GM12873 (cell line): Measurements from ENCODE around the gene ZNF648.

Source experiments
- CTCF ChIP-seq: IDR thresholded peaks from 2 replicates; pipeline ENCODE4 v1.5.1; 2012; ENCODE audit warnings: low read depth, mild to moderate bottlenecking, moderate library complexity, low read length, control low read depth; ENCODE audit not compliant: insufficient read depth; ENCODE audit errors: missing control alignments

Gene ZNF648

GRCh38 chr1:182095946-182096345 lies 34.4 kb upstream of the ZNF648 start:
- no peak for TF ChIP-seq CTCF

DNA sequence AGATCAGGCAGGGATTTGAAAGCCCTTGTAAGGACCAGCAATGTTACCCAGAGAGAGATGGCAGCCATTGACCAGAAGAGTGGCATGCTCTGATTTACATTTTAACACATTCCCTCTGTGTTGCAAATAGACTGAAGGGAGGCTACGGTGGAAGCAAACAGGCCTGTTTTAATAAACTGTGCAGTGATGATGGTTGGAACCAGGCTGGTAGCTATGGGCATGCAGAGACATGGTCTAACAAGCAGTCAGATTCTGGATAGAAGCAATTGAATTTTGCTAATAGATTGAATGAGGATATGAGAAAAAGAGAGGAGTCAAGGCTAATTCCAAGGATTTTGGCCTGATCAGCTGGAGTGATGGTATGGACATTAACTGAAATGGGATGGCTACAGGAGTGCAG lies 32.3 kb upstream of the ZNF648 start:
- no peak for TF ChIP-seq CTCF

DNA sequence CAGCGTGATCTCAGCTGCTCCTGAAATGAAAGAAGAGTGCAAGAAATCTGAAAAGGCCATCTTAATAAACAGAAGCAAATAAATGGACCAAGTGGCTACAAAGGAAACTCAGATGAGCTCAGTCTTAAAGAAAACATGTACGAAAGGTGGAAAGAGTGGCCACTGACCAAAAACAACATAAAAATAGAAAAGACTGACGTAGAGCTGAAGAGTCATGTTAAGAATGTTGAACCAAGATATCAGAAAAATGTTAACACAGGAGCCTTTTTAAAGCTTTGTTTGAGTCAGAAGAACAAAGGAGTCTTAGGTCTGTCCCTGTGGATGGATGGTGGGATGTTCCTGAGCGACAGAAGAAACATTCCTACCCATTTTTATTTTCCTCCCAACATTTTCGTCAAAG lies 30.8 kb upstream of the ZNF648 start:
- TF ChIP-seq CTCF: no peak

DNA sequence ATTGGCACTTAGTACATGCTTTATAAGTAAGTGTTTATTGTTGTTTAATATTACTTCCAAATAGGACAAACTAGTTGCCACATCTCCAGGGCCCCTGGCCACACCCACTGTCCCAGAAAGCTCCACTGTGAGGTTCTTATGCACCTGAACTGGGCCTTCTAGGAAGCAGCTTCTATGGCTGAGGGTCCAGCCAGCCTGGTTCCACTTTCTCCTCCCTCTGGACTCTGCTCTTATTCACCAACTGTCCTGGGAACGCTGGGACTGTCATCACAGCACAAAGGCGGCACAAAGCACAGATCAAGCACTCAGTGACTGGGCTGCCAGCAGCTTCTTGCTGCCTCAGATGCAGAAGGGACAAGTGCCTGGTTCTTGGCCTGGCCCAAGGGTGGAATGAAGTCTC lies 29.6 kb upstream of the ZNF648 start:
- TF ChIP-seq CTCF: no peak

DNA sequence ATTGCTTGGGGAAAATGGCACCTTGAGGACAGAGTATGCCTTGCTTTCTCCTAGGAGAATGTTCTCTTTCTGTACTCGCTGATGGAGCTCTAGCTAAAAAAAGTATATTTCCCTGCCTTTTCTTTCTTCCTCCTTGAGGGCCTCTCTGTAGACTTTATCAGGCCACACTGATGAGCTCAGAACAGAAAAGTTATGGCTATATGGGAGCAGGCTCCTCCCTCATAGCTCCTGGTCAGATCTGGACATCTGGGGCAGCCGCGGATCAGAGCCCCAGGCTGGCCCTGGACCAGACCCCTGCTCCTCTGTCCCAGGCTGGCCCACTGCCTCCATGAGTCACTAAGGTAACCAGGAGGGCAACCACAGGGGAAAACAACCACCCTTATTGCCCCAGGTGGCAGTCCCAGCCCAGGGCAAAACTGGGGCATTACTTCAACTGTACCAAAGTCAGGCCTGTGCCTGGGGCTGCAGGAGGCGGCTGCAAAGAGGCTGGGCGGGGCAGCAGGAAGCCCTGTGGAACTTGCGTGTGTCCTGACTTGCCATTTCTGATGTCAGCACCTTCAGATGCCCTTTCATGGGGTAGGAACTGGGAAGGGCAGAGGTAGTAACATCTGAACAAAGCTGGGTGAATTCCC lies 26.3 kb upstream of the ZNF648 start:
- no peak for TF ChIP-seq CTCF

GRCh38 chr1:182087304-182087703 lies 25.8 kb upstream of the ZNF648 start:
- no peak for TF ChIP-seq CTCF

DNA sequence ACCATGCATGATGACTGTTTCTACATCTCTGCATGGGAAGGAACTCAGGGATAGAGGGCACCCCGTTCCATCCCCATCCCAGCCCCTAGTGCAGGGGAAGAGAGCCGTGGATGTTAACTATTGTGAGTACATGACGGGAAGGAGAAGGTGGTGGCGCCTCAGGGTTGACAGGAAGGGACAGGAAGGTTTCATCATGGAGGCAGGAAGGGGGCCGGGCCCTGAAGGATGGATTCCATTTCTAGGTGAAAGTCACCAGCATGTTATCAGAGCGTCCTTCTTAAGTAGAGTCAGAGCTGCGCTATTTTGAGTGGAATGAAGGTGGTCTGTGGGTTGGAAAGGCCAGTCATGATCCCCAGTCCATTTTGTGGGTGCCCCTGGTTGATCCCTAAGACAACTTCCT lies 25.1 kb upstream of the ZNF648 start:
- no peak for TF ChIP-seq CTCF
